ENCODE data around the gene ANKRD65.
A peak's percentile ranks its signal among the peaks of the same experiment; 100 is the strongest.

ANKRD65 gene

GRCh38 chr1:1441002-1441888, 20.2 kb upstream of the ANKRD65 start:
- peak; percentile 56 for DNase-seq (ENCODE audit: low read depth)

DNA sequence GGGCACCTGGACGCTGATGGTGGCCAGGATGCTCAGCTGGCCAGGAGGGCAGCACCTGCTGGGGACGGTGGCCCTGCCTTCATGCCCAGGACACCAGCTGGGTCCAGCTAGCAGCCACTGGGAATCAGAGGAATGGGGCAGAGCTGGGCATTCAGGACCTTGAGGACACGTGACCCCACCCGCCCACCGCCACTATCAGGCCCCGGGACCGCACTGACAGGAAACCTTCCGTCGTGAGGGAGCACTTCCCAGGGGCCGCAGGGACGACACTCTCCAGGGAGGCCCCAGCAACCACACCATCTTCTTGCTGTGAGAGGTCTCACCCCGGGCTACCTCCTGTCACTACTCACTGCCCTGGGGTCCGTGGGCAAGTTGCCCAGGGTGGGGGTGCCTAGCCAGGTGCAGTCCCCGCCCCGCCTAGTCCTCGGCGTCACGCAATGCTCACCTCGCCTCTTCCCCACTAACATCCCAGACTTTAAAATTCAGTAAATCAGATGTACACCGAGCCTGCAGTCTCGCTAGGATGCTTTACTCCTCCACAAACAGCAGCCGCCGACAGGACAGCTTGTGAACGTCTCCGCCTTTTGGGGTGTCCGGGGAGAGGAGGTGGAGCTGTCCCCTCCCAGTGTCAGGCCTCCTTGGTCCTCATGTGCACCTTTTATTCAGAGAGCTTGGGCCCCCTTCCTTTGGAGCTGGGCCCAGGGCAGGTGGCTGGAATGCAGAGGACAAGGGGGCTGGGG, 19.4 kb upstream of the ANKRD65 start:
- no peak for DNase-seq (ENCODE audit: low read depth)

DNA sequence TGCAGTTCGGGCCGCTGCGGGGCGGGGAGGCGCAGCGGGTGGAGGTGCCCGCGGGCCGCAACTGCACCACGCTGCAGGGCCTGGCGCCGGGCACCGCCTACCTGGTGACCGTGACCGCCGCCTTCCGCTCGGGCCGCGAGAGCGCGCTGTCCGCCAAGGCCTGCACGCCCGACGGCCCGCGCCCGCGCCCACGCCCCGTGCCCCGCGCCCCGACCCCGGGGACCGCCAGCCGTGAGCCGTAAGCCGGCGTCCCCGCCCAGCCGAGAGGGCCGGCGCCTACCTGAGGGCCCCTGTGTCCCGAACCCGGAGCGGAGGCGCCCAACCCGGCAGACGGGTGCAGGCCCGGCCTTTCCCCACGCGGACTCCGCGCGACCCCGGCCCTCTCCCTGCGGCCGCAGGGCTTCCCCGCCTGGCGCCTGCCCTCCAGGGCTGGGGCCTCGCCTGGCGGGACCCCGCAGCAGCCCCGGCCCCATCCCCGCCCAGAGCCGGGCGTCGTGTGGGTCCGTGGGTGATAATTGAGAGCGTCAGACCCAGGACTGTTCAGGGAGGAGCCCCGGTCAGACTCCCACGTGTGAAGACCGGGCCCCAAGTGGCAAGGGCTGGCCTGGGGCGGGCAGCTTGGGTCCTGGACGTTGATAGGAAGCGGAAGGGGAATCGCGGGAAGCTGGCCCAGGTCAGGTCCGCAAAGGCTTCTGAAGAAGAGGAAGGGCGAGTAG, 18.6 kb upstream of the ANKRD65 start:
- DNase-seq (ENCODE audit: low read depth) = no peak

DNA sequence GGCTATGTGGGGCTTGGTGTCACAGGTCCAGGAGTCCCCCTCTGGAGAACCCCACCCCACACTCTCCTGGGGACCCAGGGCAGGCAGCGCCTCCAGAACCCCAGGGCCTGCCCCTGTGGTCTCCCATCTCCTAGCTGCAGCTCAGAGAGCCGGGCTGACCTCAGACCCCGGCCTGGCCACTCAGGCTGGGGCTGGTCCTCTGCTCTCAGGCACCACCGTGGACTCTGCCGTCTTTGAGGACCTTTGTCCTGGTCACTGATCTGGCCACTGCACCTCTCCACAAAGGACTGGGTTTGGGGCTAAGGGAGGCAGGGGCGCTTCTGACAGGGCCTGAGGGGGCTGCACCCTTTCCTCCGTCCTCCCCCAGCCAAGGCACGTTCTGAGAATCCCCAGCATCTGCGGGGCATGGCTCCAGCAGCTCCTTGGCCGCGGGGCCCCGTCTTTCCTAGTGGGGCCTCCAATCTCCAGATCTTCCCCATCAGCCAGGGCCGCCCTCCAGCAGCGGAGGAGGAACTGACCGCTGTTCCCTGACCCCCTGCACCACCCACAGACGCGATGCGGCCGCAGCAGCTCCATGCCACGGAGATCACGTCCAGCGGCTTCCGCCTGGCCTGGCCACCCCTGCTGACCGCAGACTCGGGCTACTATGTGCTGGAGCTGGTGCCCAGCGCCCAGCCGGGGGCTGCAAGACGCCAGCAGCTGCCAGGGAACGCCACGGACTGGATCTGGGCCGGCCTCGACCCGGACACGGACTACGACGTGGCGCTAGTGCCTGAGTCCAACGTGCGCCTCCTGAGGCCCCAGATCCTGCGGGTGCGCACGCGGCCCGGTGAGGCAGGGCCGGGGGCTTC, 17.7 kb upstream of the ANKRD65 start:
- DNase-seq (ENCODE audit: low read depth) = no peak

DNA sequence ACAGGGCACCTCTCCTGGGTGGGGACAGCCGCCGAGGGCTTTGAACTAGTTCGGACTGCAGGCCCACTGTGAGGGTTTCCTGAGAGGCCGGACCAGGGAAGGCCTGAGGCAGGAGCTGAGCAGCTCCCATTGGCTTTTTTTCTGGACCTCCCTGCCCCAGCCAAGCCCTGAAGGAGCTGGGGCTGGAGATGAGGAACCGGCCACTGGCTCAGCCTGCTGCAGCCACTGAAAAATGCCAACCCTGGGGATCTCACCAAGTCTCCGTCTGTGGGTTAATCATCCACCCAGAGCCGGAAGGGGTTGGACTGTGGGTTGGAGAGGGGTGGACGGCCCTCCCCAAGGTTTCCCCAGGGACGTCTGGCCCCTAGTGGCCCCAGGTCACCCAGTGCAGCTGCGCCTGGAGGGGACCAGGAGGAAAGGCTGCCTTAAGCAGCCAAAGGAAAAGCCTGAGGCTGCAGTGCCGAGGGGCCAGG, 16.9 kb upstream of the ANKRD65 start:
- DNase-seq (ENCODE audit: low read depth) = no peak

DNA sequence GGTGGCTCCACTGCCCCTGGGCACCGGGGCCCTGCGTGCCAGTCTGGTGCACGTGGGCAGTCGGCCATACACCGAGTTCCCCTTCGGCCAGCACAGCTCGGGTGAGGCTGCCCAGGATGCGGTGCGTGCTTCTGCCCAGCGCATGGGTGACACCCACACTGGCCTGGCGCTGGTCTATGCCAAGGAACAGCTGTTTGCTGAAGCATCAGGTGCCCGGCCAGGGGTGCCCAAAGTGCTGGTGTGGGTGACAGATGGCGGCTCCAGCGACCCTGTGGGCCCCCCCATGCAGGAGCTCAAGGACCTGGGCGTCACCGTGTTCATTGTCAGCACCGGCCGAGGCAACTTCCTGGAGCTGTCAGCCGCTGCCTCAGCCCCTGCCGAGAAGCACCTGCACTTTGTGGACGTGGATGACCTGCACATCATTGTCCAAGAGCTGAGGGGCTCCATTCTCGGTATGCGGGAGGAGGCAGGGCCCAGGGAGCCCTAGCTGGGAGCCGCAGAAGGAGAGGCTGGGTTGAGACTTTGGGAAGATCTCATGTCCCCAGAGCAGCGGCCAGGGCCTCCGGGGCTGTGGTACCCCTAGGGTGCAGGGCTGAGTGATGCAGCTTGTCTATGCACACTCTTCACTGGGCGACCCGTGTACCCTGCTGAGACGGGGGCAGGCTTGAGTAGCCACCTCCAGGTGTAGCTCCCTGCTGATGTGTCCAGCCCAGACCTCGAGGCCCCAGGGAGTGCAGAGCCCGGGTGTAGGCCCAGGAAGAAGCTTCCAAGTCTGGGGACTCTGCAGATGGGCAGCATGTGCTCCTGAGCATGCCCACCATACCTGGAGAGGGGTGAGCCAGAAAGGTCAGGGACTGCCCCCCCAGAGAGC, 16.2 kb upstream of the ANKRD65 start:
- DNase-seq (ENCODE audit: low read depth) = no peak

GRCh38 chr1:1436630-1437032, 15.6 kb upstream of the ANKRD65 start:
- no peak for DNase-seq (ENCODE audit: low read depth)

- DNase-seq (ENCODE audit: low read depth) = no peak
Observed at GRCh38 chr1:1435911-1436629, 15.0 kb upstream of the ANKRD65 start.

- DNase-seq (ENCODE audit: low read depth) = peak; percentile 46
Observed at GRCh38 chr1:1435106-1435903, 14.2 kb upstream of the ANKRD65 start, which contains the start of gene VWA1. VWA1 (plus strand) TSS chr1:1435690; CDS start chr1:1435749, 59 bp downstream.

DNA sequence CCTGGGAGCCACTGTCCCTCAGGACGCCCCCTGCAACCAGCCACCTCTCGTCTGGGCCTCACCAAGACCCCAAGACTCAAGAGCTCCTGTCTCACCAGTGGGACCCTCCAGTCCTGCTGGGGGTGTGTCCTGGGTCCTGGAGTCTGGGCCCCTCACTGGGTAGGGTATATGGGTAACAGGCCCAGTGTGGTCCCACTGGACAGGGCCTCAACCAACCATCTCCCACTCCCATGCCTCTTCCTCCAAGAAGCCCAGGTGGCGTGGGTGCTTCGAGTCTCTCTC, 13.7 kb upstream of the ANKRD65 start:
- no peak for DNase-seq (ENCODE audit: low read depth)

- DNase-seq (ENCODE audit: low read depth) = no peak
Observed at GRCh38 chr1:1434131-1434823, 13.2 kb upstream of the ANKRD65 start.

GRCh38 chr1:1433804-1434130, 12.7 kb upstream of the ANKRD65 start:
- DNase-seq (ENCODE audit: low read depth) = no peak

GRCh38 chr1:1432951-1433803, 12.1 kb upstream of the ANKRD65 start:
- no peak for DNase-seq (ENCODE audit: low read depth)

- DNase-seq (ENCODE audit: low read depth) = no peak
Observed at GRCh38 chr1:1432274-1432950, 11.3 kb upstream of the ANKRD65 start.

DNA sequence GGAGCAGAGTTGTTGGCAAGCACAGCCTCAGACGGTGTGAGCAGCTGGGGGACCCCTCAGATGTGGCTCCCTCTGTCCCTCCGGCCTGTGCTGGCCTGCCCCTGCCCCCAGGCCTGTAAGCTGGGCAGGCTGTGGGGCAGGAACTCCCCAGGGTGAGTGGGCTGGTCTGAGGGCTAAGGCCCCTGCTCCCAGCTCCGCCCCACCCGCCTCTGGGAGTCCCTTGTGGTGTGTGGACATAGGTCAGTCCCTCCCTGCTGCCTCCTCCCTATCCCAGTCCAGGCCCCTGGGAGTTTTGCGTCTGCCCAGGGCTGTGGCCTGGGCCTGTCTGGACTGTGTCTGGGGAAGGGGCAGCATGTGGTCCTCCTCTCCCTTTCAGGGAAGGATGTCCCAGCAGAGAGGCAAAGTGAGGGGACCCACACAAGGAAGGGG, 10.8 kb upstream of the ANKRD65 start:
- no peak for DNase-seq (ENCODE audit: low read depth)

DNA sequence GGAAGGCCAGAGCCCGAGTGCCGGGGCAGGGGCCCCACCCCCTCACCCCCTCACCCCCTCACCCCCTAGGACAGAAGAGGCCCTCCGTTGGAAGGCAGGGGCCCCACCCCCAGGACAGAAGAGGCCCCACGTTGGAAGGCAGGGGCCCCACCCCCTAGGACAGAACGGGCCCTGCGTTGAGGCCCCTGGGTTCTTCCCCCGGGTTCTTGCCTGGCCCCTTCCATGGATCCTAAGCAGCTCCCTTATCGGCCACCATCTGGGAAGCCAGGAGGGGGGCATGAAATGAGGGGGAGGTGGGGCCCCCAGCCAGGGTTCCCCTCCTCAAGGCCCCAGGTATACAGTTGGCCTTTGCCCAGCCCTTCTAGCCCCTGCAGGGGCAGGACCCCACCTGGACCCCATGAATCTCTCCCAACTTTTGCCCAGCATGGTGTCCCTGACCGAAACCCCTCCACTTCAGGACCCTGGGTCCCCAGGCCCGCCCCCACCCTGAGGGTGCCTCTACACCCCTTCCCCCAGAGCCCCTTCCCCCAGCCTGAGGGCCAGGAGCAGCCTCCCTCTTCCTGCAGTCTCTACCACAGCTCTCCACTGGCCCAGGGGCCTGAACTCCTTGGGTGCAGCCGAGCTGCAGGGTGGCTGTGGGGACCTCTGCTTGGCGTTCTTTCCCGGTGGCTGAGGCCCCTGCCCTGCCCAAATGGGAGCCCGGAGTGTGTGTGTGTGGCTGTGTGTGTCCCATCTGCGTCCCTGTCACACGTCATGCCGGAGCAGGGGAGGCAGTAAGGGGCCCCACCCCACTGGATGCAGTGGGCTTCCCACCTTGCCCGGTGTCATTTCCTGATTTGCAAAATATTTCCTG, 10.1 kb upstream of the ANKRD65 start:
- no peak for DNase-seq (ENCODE audit: low read depth)

Measured in activated T-cell treated with anti-CD3 and anti-CD28 coated beads for 1 hour (primary cell).